ENCODE data around the gene RER1.

Gene RER1

GRCh38 chr1:2392686-2393085 lies 1.0 kb downstream of the RER1 start:
- FAIRE-seq = no peak

GRCh38 chr1:2393471-2393877 lies 1.8 kb downstream of the RER1 start:
- FAIRE-seq = no peak

GRCh38 chr1:2394220-2394619 lies 2.6 kb downstream of the RER1 start:
- no peak for FAIRE-seq

- FAIRE-seq = no peak
These were observed 3.1 kb downstream of the RER1 start for GRCh38 chr1:2394761-2395160.

GRCh38 chr1:2395245-2395644 lies 3.6 kb downstream of the RER1 start:
- FAIRE-seq = no peak

- no peak for FAIRE-seq
These were observed 4.4 kb downstream of the RER1 start for GRCh38 chr1:2396059-2396458.

- FAIRE-seq = no peak
These were observed 4.8 kb downstream of the RER1 start for GRCh38 chr1:2396476-2396875.

- FAIRE-seq = no peak
These were observed 5.5 kb downstream of the RER1 start for GRCh38 chr1:2397007-2397679.

GRCh38 chr1:2398871-2399270 lies 7.2 kb downstream of the RER1 start:
- FAIRE-seq = no peak

- no peak for FAIRE-seq
These were observed 8.4 kb downstream of the RER1 start for GRCh38 chr1:2399890-2400575.

GRCh38 chr1:2400576-2400909 lies 8.9 kb downstream of the RER1 start:
- no peak for FAIRE-seq

- no peak for FAIRE-seq
These were observed 9.5 kb downstream of the RER1 start for GRCh38 chr1:2400950-2401649.

- no peak for FAIRE-seq
These were observed 10.8 kb downstream of the RER1 start for GRCh38 chr1:2402420-2402819.

- FAIRE-seq = no peak
These were observed 11.6 kb downstream of the RER1 start for GRCh38 chr1:2403273-2403672.

GRCh38 chr1:2404142-2404889 lies 12.7 kb downstream of the RER1 start:
- no peak for FAIRE-seq

- no peak for FAIRE-seq
These were observed 13.4 kb downstream of the RER1 start for GRCh38 chr1:2404890-2405511.

- no peak for FAIRE-seq
These were observed 14.1 kb downstream of the RER1 start for GRCh38 chr1:2405588-2406295.

- FAIRE-seq = no peak
These were observed 14.9 kb downstream of the RER1 start for GRCh38 chr1:2406451-2407041.

- no peak for FAIRE-seq
These were observed 15.7 kb downstream of the RER1 start for GRCh38 chr1:2407166-2407990.

- no peak for FAIRE-seq
These were observed 16.3 kb downstream of the RER1 start for GRCh38 chr1:2407991-2408275.

GRCh38 chr1:2408456-2408855 lies 16.8 kb downstream of the RER1 start:
- FAIRE-seq = no peak

Data from colon (tissue), 2 donors.